ENCODE measurements around the gene PRM1.
"Not testable (repeated sequence)": the region's sequence is repeated elsewhere in the genome, so short reads cannot be mapped to it uniquely, and the experiment has no call there.

PRM1 gene

GRCh38 chr16:11296706-11297491 is 15.8 kb upstream of the PRM1 start:
- no peak for DNase-seq

GRCh38 chr16:11296351-11296705 is 15.2 kb upstream of the PRM1 start:
- no peak for DNase-seq

GRCh38 chr16:11295672-11296071 is 14.5 kb upstream of the PRM1 start:
- no peak for DNase-seq

- no peak for DNase-seq
Observed at GRCh38 chr16:11292076-11292748, 11.1 kb upstream of the PRM1 start.

GRCh38 chr16:11291091-11291703 is 10.1 kb upstream of the PRM1 start:
- no peak for DNase-seq

- no peak for DNase-seq
Observed at GRCh38 chr16:11290102-11290893, 9.2 kb upstream of the PRM1 start.

- DNase-seq, result not testable (repeated sequence)
Observed at GRCh38 chr16:11289696-11290095, 8.6 kb upstream of the PRM1 start.

GRCh38 chr16:11289202-11289601 is 8.1 kb upstream of the PRM1 start:
- no peak for DNase-seq

GRCh38 chr16:11285842-11286241 is 4.7 kb upstream of the PRM1 start:
- no peak for DNase-seq

- DNase-seq, result no peak
Observed at GRCh38 chr16:11283820-11284248, 2.7 kb upstream of the PRM1 start.

- DNase-seq, result no peak
Observed at GRCh38 chr16:11278681-11279628, 2.2 kb downstream of the PRM1 start.

- DNase-seq, result no peak
Observed at GRCh38 chr16:11277607-11278337, 3.4 kb downstream of the PRM1 start.

GRCh38 chr16:11276896-11277593 is 4.1 kb downstream of the PRM1 start:
- DNase-seq, result no peak

GRCh38 chr16:11276143-11276895 is 4.8 kb downstream of the PRM1 start, which contains the start of gene PRM2:
Gene PRM2, minus strand, starts transcription at chr16:11276480. Its CDS starts 110 bp downstream, at chr16:11276370.
- DNase-seq, result no peak

- DNase-seq, result no peak
Observed at GRCh38 chr16:11274964-11275363, 6.2 kb downstream of the PRM1 start.

- DNase-seq, result no peak
Observed at GRCh38 chr16:11273721-11274324, 7.3 kb downstream of the PRM1 start.

- no peak for DNase-seq
Observed at GRCh38 chr16:11272921-11273720, 8.0 kb downstream of the PRM1 start, which contains the start of gene PRM3. Gene PRM3, minus strand, starts transcription at chr16:11273629. Its CDS starts 34 bp downstream, at chr16:11273595.

- no peak for DNase-seq
Observed at GRCh38 chr16:11272484-11272883, 8.6 kb downstream of the PRM1 start.
